PC-9 (cell line): ENCODE results near the gene EPS15.

ENCODE experiments used
- EZH2 ChIP-seq: fragments of 200-600 bp; sonication (generic); IDR thresholded peaks from 2 replicates; pipeline ENCODE4 v1.8.0; 2017; ENCODE audit warnings: antibody characterized with exemption, low read depth
- TF ChIP-seq, protein P1 (sequence below): fragments of 200-600 bp; sonication (generic); conservative IDR thresholded peaks from 2 replicates; pipeline ENCODE4 v1.6.1; 2017; ENCODE audit warnings: mixed run types, antibody characterized with exemption, mild to moderate bottlenecking, moderate library complexity

DNA sequence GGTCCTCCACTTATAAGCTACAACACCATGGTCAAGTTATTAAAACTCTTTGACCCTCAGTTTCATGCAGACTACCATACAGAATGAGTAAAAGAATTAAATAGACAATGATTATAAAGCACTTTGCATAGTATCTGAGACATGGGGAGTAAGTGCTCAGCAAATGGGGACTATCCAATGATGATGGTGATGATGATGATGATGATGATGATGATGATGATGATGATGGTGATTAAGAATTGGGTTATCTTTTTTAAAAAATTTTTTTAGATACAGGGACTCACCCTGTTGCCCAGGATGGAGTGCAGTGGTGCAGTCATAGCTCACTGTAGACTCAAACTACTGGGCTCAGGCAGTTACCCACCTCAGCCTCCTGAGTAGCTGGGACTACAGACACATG is 8.1 kb upstream of the EPS15 start:
- TF ChIP-seq, protein P1, sequence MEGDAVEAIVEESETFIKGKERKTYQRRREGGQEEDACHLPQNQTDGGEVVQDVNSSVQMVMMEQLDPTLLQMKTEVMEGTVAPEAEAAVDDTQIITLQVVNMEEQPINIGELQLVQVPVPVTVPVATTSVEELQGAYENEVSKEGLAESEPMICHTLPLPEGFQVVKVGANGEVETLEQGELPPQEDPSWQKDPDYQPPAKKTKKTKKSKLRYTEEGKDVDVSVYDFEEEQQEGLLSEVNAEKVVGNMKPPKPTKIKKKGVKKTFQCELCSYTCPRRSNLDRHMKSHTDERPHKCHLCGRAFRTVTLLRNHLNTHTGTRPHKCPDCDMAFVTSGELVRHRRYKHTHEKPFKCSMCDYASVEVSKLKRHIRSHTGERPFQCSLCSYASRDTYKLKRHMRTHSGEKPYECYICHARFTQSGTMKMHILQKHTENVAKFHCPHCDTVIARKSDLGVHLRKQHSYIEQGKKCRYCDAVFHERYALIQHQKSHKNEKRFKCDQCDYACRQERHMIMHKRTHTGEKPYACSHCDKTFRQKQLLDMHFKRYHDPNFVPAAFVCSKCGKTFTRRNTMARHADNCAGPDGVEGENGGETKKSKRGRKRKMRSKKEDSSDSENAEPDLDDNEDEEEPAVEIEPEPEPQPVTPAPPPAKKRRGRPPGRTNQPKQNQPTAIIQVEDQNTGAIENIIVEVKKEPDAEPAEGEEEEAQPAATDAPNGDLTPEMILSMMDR: no peak
- no peak for TF ChIP-seq EZH2
